OCI-LY7 (cell line): Measurements from ENCODE around the gene FCN1. TPM values are rescaled to one million over a fixed set of nuclear protein-coding genes. Genes with fewer than 3 reads are reported as not detected.

ENCODE experiments used
- BruUV-seq: library from RNA; stranded (reverse); fragments of 400-500 nt; replicated peaks from 2 replicates; lab custom pipeline; 2021; lab: Mats Ljungman, UMichigan
- CTCF ChIA-PET: fragments of 300-600 bp; sonication (Branson Sonifier 250); formaldehyde crosslinking; loops from one replicate; lab custom pipeline; 2022; ENCODE audit warnings: antibody characterized with exemption; ENCODE audit not compliant: unreplicated experiment; lab: Charles Lee
- POLR2A ChIA-PET: fragments of 300-600 bp; sonication (Branson Sonifier 250); formaldehyde crosslinking; loops from one replicate; lab custom pipeline; 2022; ENCODE audit warnings: antibody characterized with exemption; lab: Charles Lee
- DNase-seq: peaks from one replicate; pipeline ENCODE4 v3.0.0-alpha.2; 2015; ENCODE audit warnings: low spot score
- H2AFZ ChIP-seq: fragments of 200-600 bp; sonication (generic), shearing (Covaris generic); 2 replicates; pipeline ENCODE4 v1.6.1; 2014; ENCODE audit warnings: mild to moderate bottlenecking, antibody characterized with exemption, low read length, moderate library complexity
- H3K27ac ChIP-seq: fragments of 200-600 bp; sonication (generic); 2 replicates; pipeline ENCODE4 v1.5.1; 2014; ENCODE audit warnings: mixed run types, low read depth, mild to moderate bottlenecking, moderate library complexity, low read length, inconsistent platforms; ENCODE audit not compliant: poor library complexity, severe bottlenecking
- H3K36me3 ChIP-seq: fragments of 200-600 bp; sonication (generic); 2 replicates; pipeline ENCODE4 v1.6.1; 2014; ENCODE audit warnings: mild to moderate bottlenecking, antibody characterized with exemption, low read length, moderate library complexity, mixed read lengths; ENCODE audit not compliant: insufficient read depth
- H3K4me1 ChIP-seq: fragments of 200-600 bp; sonication (generic); 2 replicates; pipeline ENCODE4 v1.5.1; 2014; ENCODE audit warnings: mild to moderate bottlenecking, low read length; ENCODE audit not compliant: insufficient read depth, poor library complexity, severe bottlenecking
- H3K4me2 ChIP-seq: fragments of 200-600 bp; sonication (generic); 2 replicates; pipeline ENCODE4 v1.6.1; 2014; ENCODE audit warnings: mild to moderate bottlenecking, low read length
- H3K4me3 ChIP-seq: fragments of 200-600 bp; sonication (generic); 2 replicates; pipeline ENCODE4 v1.5.1; 2014; ENCODE audit warnings: mild to moderate bottlenecking, low read depth, low read length; ENCODE audit not compliant: poor library complexity, severe bottlenecking
- H3K79me2 ChIP-seq: fragments of 200-600 bp; sonication (generic); 2 replicates; pipeline ENCODE4 v1.6.1; 2016; ENCODE audit warnings: low read depth, mild to moderate bottlenecking, low read length, moderate library complexity, mixed read lengths; ENCODE audit not compliant: insufficient read depth
- H3K9me2 ChIP-seq: fragments of 200-600 bp; sonication (generic); 2 replicates; pipeline ENCODE4 v1.6.1; 2016; ENCODE audit warnings: mild to moderate bottlenecking, low read length, mixed read lengths; ENCODE audit not compliant: insufficient read depth
- H3K9me3 ChIP-seq: fragments of 200-600 bp; sonication (generic); 2 replicates; pipeline ENCODE4 v1.6.1; 2014; ENCODE audit warnings: mild to moderate bottlenecking, mixed run types, low read length, mixed read lengths
- H4K20me1 ChIP-seq: fragments of 200-600 bp; sonication (generic); 2 replicates; pipeline ENCODE4 v1.6.1; 2014; ENCODE audit warnings: mild to moderate bottlenecking, antibody characterized with exemption, low read length, moderate library complexity, mixed read lengths; ENCODE audit not compliant: insufficient read depth
- EZH2phosphoT487 ChIP-seq: fragments of 200-600 bp; sonication (generic); IDR thresholded peaks from 2 replicates; pipeline ENCODE4 v1.6.1; 2018; ENCODE audit warnings: low read depth, borderline replicate concordance, mild to moderate bottlenecking, mixed run types, antibody characterized with exemption, low read length, moderate library complexity, mixed read lengths
- intact Hi-C: fragments of 100-400 bp; cut with micrococcal nuclease; formaldehyde crosslinking; loops from one replicate; pipeline ENCODE4 v1.10.0; 2022; ENCODE audit not compliant: unreplicated experiment
- total RNA-seq, 2 experiments: library from RNA; depleted of rRNA in 1 of 2; stranded (reverse); fragments of >200 nt in 1 of 2; shearing (Covaris generic) in 1 of 2; gene quantifications; 2 replicates each; pipeline ENCODE4 v1.2.3, GENCODE V29; 2014 to 2022
- TF ChIP-seq, protein P1 (sequence below): fragments of 200-600 bp; sonication (generic); conservative IDR thresholded peaks from 2 replicates; pipeline ENCODE4 v1.5.1; 2014; ENCODE audit warnings: mild to moderate bottlenecking, antibody characterized with exemption, low read length, moderate library complexity, mixed read lengths

FCN1 gene
- total RNA-seq, 2 experiments from 2014 or later = 0.19 to 0.30 TPM

DNA sequence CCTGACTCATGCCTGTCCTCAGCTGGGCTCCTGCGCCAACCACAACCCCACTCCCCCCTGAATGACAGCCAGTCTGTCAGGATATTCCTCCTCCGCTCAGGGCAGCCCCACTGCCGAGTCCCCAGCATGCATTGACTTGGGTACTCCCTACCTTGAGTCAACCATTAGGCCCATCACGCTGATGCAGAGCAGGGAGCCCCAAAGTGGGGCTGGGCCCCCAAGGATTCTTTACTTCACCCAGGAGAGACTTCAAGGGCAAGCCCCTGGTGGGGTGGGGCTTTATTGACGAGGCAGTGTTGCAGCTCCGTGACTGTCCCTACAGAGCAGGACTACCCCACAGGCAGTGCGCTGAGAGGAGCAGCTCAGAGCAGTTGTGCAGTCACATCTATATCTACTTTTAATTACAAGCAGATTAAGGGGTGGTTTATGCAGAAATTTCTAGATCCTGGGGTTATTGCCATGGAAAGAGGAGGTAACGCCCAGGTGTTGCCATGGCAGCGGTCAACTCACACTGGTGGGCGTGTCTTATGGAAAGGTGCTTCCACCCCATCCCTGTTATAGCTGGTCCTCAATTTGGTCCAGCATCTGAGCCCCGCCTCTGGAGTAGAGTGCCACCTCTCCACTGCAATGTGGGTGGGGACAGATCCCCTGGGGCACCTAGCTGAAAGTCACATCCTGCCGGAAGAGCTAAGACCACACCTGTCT, 32.1 kb upstream of the FCN1 start:
- peaks cover 25% of the 10 kb centered on the region for H3K4me1 ChIP-seq
- H3K79me2 ChIP-seq = no peaks in the 10 kb centered on the region
- POLR2A ChIA-PET = interaction anchor here (1.2 kb wide), 1 partner anchor 12 kb away, joined by 5 read pairs; no protein-coding TSS in a partner anchor
- intact Hi-C loops = no loop called here
- no peak for TF ChIP-seq EZH2phosphoT487
- TF ChIP-seq, protein P1, sequence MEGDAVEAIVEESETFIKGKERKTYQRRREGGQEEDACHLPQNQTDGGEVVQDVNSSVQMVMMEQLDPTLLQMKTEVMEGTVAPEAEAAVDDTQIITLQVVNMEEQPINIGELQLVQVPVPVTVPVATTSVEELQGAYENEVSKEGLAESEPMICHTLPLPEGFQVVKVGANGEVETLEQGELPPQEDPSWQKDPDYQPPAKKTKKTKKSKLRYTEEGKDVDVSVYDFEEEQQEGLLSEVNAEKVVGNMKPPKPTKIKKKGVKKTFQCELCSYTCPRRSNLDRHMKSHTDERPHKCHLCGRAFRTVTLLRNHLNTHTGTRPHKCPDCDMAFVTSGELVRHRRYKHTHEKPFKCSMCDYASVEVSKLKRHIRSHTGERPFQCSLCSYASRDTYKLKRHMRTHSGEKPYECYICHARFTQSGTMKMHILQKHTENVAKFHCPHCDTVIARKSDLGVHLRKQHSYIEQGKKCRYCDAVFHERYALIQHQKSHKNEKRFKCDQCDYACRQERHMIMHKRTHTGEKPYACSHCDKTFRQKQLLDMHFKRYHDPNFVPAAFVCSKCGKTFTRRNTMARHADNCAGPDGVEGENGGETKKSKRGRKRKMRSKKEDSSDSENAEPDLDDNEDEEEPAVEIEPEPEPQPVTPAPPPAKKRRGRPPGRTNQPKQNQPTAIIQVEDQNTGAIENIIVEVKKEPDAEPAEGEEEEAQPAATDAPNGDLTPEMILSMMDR = no peak
- no peaks in the 10 kb centered on the region for H4K20me1 ChIP-seq
- H2AFZ ChIP-seq = no peak overlapping the region
- peak; percentile 34 for DNase-seq
- no peaks in the 10 kb centered on the region for H3K9me2 ChIP-seq
- no peaks in the 10 kb centered on the region; the same call in 1 of the 2 replicates for H3K9me3 ChIP-seq
- CTCF ChIA-PET = no interaction called here
- H3K36me3 ChIP-seq = no peaks in the 10 kb centered on the region
- no peak overlapping the region for H3K4me3 ChIP-seq
- peak overlapping the region; percentile 19; the same call in 1 of the 2 replicates for H3K4me2 ChIP-seq
- no TSS peak for BruUV-seq
- H3K27ac ChIP-seq = no peak overlapping the region

DNA sequence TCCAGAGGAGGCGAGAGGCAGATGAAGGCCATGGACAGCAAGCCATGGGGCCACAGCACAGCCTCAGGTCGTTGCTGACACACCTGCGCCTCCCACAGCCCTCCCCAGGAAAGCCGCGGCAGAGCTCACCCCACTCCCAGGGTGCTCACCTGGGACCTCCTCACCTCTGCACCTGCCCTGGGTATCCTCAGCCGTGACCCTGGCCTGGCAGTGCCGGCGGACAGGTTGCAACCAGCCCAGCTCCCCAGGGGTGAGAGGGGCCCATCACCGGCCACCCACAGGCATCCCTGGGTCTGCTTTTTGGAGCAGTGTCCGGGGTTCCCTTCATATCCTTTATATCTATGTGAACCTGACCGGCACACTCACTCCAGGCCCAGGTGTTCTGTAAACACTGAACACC, 30.4 kb upstream of the FCN1 start:
- CTCF ChIA-PET = no interaction called here

More for the DNA sequence above, 30.4 kb upstream of the FCN1 start:
- Histone ChIP-seq H3K4me3 (no peak overlapping the region), H4K20me1 (no peaks in the 10 kb centered on the region), H3K4me1 (peaks cover 27% of the 10 kb centered on the region), H3K9me2 (no peaks in the 10 kb centered on the region), H2AFZ (no peak overlapping the region), H3K27ac (no peak overlapping the region), H3K4me2 (no peak overlapping the region), H3K36me3 (no peaks in the 10 kb centered on the region), H3K79me2 (no peaks in the 10 kb centered on the region), H3K9me3 (no peaks in the 10 kb centered on the region; the same call in 1 of the 2 replicates)
- no peak for DNase-seq
- TF ChIP-seq, protein P1 = 0 out of 2 replicates have a peak, but pooled peaks have one; percentile 13
- no peak for TF ChIP-seq EZH2phosphoT487
- intact Hi-C loops = no loop called here
- POLR2A ChIA-PET = no interaction called here
- BruUV-seq = no TSS peak
